ENCODE measurements around the gene TRMT11. TPM values are rescaled to one million over a fixed set of nuclear protein-coding genes. Genes with fewer than 3 reads are reported as not detected.
A peak's percentile ranks its signal among the peaks of the same experiment; 100 is the strongest.
"Not testable (repeated sequence)": the region's sequence is repeated elsewhere in the genome, so short reads cannot be mapped to it uniquely, and the experiment has no call there.

Gene TRMT11
- total RNA-seq, 2 donors from 2014 or later = 29.4 to 35.4 TPM

DNA sequence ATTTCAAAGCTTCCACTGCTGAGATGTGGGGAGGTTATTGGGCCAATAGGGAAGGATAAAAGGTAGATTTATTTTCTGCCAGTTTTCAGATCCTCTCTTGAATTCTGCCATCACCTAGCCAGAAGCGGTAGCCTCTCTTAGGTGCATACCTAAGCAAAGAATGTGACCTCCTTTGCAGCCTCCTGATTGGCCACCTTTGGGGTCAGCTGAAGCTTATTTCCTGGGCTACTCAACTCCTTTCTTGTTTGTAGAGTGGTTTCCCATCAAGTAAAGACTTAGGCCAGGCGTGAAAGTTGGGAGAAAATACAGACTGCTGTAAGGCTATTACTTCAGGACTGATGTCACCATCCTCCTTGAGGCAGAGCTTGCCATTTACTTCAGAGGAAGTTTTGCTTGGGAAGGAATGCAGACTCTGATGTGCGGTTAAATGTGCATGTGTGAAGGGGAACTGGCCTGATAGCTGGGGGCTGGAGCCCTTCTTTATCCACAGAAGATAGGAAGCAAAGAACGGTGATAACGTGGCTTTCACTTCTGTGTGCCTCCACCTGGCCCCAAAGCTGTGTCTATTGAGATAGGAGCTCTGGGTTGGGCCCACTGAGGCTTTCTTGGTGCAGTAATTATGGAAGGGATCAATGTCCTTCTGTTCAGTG lies 70.1 kb downstream of the TRMT11 start:
- 92 to 95% methylated on average over 4 to 5 of the region's 5 CpGs for WGBS, 2 experiments (ENCODE audit: insufficient coverage in 1 of 2, insufficient read length in 1 of 2)
- Histone ChIP-seq H3K36me3 (ENCODE audit: control insufficient read depth, insufficient read depth, low read length) (peaks cover 10% of the 10 kb centered on the region), H3K4me1 (ENCODE audit: control insufficient read depth, insufficient read depth, low read length) (no peaks in the 10 kb centered on the region), H3K9ac (ENCODE audit: extremely low read depth, low read length, poor library complexity, severe bottlenecking) (no peak overlapping the region), H3K27me3 (ENCODE audit: control insufficient read depth, insufficient read depth, low read length, poor library complexity, severe bottlenecking) (no peaks in the 10 kb centered on the region), H3K27ac (ENCODE audit: low read depth, low read length) (no peak overlapping the region), H3K4me3 (ENCODE audit: low read length) (no peak overlapping the region), H3K9me3 (ENCODE audit: control insufficient read depth, low read length) (no peaks in the 10 kb centered on the region)
- H3K27ac Mint-ChIP-seq = no peak overlapping the region
- no peaks in the 10 kb centered on the region for H3K27me3 Mint-ChIP-seq (ENCODE audit: insufficient read depth)
- H3K9me3 Mint-ChIP-seq = no peaks in the 10 kb centered on the region
- TF ChIP-seq, protein P1, sequence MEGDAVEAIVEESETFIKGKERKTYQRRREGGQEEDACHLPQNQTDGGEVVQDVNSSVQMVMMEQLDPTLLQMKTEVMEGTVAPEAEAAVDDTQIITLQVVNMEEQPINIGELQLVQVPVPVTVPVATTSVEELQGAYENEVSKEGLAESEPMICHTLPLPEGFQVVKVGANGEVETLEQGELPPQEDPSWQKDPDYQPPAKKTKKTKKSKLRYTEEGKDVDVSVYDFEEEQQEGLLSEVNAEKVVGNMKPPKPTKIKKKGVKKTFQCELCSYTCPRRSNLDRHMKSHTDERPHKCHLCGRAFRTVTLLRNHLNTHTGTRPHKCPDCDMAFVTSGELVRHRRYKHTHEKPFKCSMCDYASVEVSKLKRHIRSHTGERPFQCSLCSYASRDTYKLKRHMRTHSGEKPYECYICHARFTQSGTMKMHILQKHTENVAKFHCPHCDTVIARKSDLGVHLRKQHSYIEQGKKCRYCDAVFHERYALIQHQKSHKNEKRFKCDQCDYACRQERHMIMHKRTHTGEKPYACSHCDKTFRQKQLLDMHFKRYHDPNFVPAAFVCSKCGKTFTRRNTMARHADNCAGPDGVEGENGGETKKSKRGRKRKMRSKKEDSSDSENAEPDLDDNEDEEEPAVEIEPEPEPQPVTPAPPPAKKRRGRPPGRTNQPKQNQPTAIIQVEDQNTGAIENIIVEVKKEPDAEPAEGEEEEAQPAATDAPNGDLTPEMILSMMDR (conservative IDR thresholded peaks at IDR 0.05) = no peak
- peak; percentile 59 for DNase-seq
- H3K4me1 Mint-ChIP-seq = no peaks in the 10 kb centered on the region
- no peak overlapping the region for H3K4me3 Mint-ChIP-seq
- peaks cover 23% of the 10 kb centered on the region for H3K36me3 Mint-ChIP-seq (ENCODE audit: low read depth)

DNA sequence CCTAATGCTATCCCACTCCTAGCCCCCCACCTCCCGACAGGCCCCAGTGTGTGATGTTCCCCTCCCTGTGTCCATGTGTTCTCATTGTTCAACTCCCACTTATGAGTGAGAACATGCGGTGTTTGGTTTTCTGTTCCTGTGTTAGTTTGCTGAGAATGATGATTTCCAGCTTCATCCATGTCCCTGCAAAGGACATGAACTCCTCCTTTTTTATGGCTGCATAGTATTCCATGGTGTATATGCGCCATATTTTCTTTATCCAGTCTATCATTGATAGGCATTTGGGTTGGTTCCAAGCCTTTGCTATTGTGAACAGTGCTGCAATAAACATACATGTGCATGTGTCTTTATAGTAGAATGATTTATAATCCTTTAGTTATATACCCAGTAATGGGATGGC lies 71.7 kb downstream of the TRMT11 start:
- not testable (repeated sequence) for H3K4me1 Mint-ChIP-seq; H3K27ac ChIP-seq (ENCODE audit: low read depth, low read length); H3K9ac ChIP-seq (ENCODE audit: extremely low read depth, low read length, poor library complexity, severe bottlenecking); H3K4me3 Mint-ChIP-seq; H3K9me3 Mint-ChIP-seq; H3K27me3 Mint-ChIP-seq (ENCODE audit: insufficient read depth); H3K4me3 ChIP-seq (ENCODE audit: low read length); DNase-seq; H3K9me3 ChIP-seq (ENCODE audit: control insufficient read depth, low read length); H3K27me3 ChIP-seq (ENCODE audit: control insufficient read depth, insufficient read depth, low read length, poor library complexity, severe bottlenecking); H3K4me1 ChIP-seq (ENCODE audit: control insufficient read depth, insufficient read depth, low read length); H3K27ac Mint-ChIP-seq
- WGBS, 2 experiments (ENCODE audit: insufficient coverage in 1 of 2, insufficient read length in 1 of 2) = 95% methylated on average over 2 of the region's 3 CpGs; no CpG with 5 or more reads in 1 of the 2 experiments
- H3K36me3 Mint-ChIP-seq (ENCODE audit: low read depth) = peaks cover 19% of the 10 kb centered on the region
- H3K36me3 ChIP-seq (ENCODE audit: control insufficient read depth, insufficient read depth, low read length) = peaks cover 10% of the 10 kb centered on the region

DNA sequence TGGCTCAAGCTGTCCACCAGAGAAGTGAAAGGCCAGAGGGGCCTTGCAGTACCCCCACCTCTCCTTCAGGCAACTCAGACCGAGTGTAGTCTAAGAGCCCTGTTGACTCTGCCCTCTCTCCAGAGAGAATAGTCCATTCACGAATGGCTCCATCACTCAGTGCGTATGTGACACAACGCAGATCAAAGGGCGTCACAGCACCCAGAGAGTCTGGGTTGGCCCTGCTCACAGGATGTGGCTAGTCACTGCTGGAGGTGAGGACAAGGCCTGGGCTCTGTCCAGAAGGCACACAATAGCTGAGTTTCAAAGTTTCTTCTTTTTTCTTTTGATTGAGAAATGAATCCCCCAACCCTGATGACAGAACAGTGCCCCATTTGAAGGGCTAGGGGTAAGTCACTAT lies 74.1 kb downstream of the TRMT11 start:
- WGBS, 2 experiments (ENCODE audit: insufficient coverage in 1 of 2, insufficient read length in 1 of 2) = 93 to 100% methylated on average over 1 to 5 of the region's 5 CpGs
- no peaks in the 10 kb centered on the region for H3K9me3 Mint-ChIP-seq
- H3K36me3 Mint-ChIP-seq (ENCODE audit: low read depth) = peaks cover 10% of the 10 kb centered on the region
- no peak for DNase-seq
- H3K4me1 ChIP-seq (ENCODE audit: control insufficient read depth, insufficient read depth, low read length) = no peaks in the 10 kb centered on the region
- H3K27me3 Mint-ChIP-seq (ENCODE audit: insufficient read depth) = no peaks in the 10 kb centered on the region
- no peak overlapping the region for H3K27ac Mint-ChIP-seq
- peaks cover 10% of the 10 kb centered on the region for H3K36me3 ChIP-seq (ENCODE audit: control insufficient read depth, insufficient read depth, low read length)
- no peak overlapping the region for H3K27ac ChIP-seq (ENCODE audit: low read depth, low read length)
- TF ChIP-seq, protein P1 (conservative IDR thresholded peaks at IDR 0.05) = no peak
- H3K9ac ChIP-seq (ENCODE audit: extremely low read depth, low read length, poor library complexity, severe bottlenecking) = no peak overlapping the region
- no peaks in the 10 kb centered on the region for H3K9me3 ChIP-seq (ENCODE audit: control insufficient read depth, low read length)
- H3K27me3 ChIP-seq (ENCODE audit: control insufficient read depth, insufficient read depth, low read length, poor library complexity, severe bottlenecking) = no peaks in the 10 kb centered on the region
- H3K4me3 ChIP-seq (ENCODE audit: low read length) = no peak overlapping the region
- H3K4me3 Mint-ChIP-seq = no peak overlapping the region
- peaks cover 21% of the 10 kb centered on the region for H3K4me1 Mint-ChIP-seq
